HCT116 (cell line): ENCODE data around the gene TMEM243. TPM values are rescaled to one million over a fixed set of nuclear protein-coding genes. Genes with fewer than 3 reads are reported as not detected.

Experiments used
- ATAC-seq: fragments of 200-7000 bp; cut with Tn5 transposase; 2 replicates; pipeline ENCODE4 v1.9.1; 2020; ENCODE audit warnings: mild to moderate bottlenecking, moderate library complexity
- BruUV-seq: library from RNA; stranded (reverse); fragments of 400-500 nt; replicated peaks from 2 replicates; lab custom pipeline; 2021; lab: Mats Ljungman, UMichigan
- CTCF ChIA-PET: fragments of 300-600 bp; sonication (Branson Sonifier 250); formaldehyde crosslinking; loops from one replicate; lab custom pipeline; 2021; ENCODE audit warnings: antibody characterized with exemption; lab: Charles Lee
- POLR2A ChIA-PET: fragments of 300-600, 350-600 bp; sonication (Branson Sonifier 250); formaldehyde crosslinking; loops from one replicate; lab custom pipeline; 2021; ENCODE audit warnings: antibody characterized with exemption; lab: Charles Lee
- RAD21 ChIA-PET, 2 experiments: fragments of 300-600 bp; sonication (Branson Sonifier 250); formaldehyde crosslinking; loops; one replicate each; lab custom pipeline; 2023; ENCODE audit warnings: low total read pairs in 2 of 2; ENCODE audit not compliant: uncharacterized antibody in 2 of 2, unreplicated experiment in 2 of 2, low non-redundant PET in 1 of 2; lab: Charles Lee
- DNase-seq: peaks from one replicate; pipeline ENCODE4 v3.0.0-alpha.2; 2010; ENCODE audit warnings: low read depth, low spot score
- H2AFZ ChIP-seq: fragments of 200-600 bp; shearing (Covaris generic), sonication (generic); 2 replicates; pipeline ENCODE4 v1.6.1; 2017; ENCODE audit warnings: low read depth, mixed run types, mixed read lengths, antibody characterized with exemption, low read length; ENCODE audit not compliant: poor library complexity, severe bottlenecking
- H3K27ac ChIP-seq: 2 replicates; pipeline ENCODE4 v1.5.1; 2012; ENCODE audit warnings: low read depth, low read length
- H3K27me3 ChIP-seq: fragments of 200-600 bp; sonication (generic); 2 replicates; pipeline ENCODE4 v1.6.1; 2016; ENCODE audit warnings: mixed run types, low read length, mixed read lengths; ENCODE audit not compliant: insufficient read depth
- H3K36me3 ChIP-seq, 2 experiments: fragments of 200-500 bp in 1 of 2; fragments of 200-600 bp in 1 of 2; sonication (Bioruptor generic) in 1 of 2; sonication (generic) in 1 of 2; 2 replicates each; pipeline versions ENCODE4 v1.5.1 to v1.6.1; 2014 to 2016; ENCODE audit warnings: low read length in 2 of 2, inconsistent platforms in 1 of 2, mixed read lengths in 1 of 2, mixed run types in 1 of 2; ENCODE audit not compliant: insufficient read depth in 2 of 2, control insufficient read depth in 1 of 2
- H3K4me1 ChIP-seq, 2 experiments: fragments of 200-600 bp in 1 of 2; sonication (generic) in 1 of 2; 2 replicates each; pipeline versions ENCODE4 v1.5.1 to v1.6.1; 2012 to 2017; ENCODE audit warnings: low read length in 2 of 2, inconsistent platforms in 1 of 2, mild to moderate bottlenecking in 1 of 2, mixed read lengths in 1 of 2, mixed run types in 1 of 2, moderate library complexity in 1 of 2; ENCODE audit not compliant: insufficient read depth in 2 of 2, control insufficient read depth in 1 of 2
- H3K4me2 ChIP-seq: fragments of 200-600 bp; sonication (generic); 2 replicates; pipeline ENCODE4 v1.6.1; 2017; ENCODE audit warnings: mixed run types, low read length, mixed read lengths
- H3K4me3 ChIP-seq, 2 experiments: fragments of 200-600 bp in 1 of 2; sonication (generic) in 1 of 2; replicated peaks in 1 of 2; 2 replicates each; pipeline ENCODE4 v1.5.1; 2011 to 2016; ENCODE audit warnings: low read length in 2 of 2, control low read depth in 1 of 2, low read depth in 1 of 2, mild to moderate bottlenecking in 1 of 2, mixed read lengths in 1 of 2, mixed run types in 1 of 2
- H3K79me2 ChIP-seq: fragments of 200-600 bp; sonication (generic); 2 replicates; pipeline ENCODE4 v1.6.1; 2017; ENCODE audit warnings: mild to moderate bottlenecking, mixed run types, low read length, moderate library complexity, mixed read lengths; ENCODE audit not compliant: insufficient read depth
- H3K9ac ChIP-seq: fragments of 200-600 bp; sonication (generic); 2 replicates; pipeline ENCODE4 v1.6.1; 2016; ENCODE audit warnings: low read length, mixed read lengths
- H3K9me2 ChIP-seq: fragments of 200-600 bp; sonication (generic), shearing (Covaris generic); 2 replicates; pipeline ENCODE4 v1.6.1; 2017; ENCODE audit warnings: mixed run types, mild to moderate bottlenecking, moderate library complexity; ENCODE audit not compliant: insufficient read depth
- H3K9me3 ChIP-seq, 2 experiments: fragments of 200-500 bp in 1 of 2; fragments of 200-600 bp in 1 of 2; sonication (Bioruptor generic) in 1 of 2; sonication (generic) in 1 of 2; 2 replicates each; pipeline ENCODE4 v1.6.1; 2014 to 2017; ENCODE audit warnings: low read length in 2 of 2, mixed read lengths in 2 of 2, inconsistent platforms in 1 of 2, low read depth in 1 of 2, mild to moderate bottlenecking in 1 of 2, mixed run types in 1 of 2, moderate library complexity in 1 of 2; ENCODE audit not compliant: control insufficient read depth in 1 of 2, insufficient read depth in 1 of 2
- H4K20me1 ChIP-seq: fragments of 200-600 bp; sonication (generic), shearing (Covaris generic); 2 replicates; pipeline ENCODE4 v1.6.1; 2017; ENCODE audit warnings: mixed run types, mild to moderate bottlenecking, moderate library complexity; ENCODE audit not compliant: insufficient read depth
- CBX3 ChIP-seq: IDR thresholded peaks from 2 replicates; pipeline ENCODE4 v1.6.1; 2012; ENCODE audit warnings: low read depth
- CEBPB ChIP-seq: IDR thresholded peaks from 2 replicates; pipeline ENCODE4 v1.6.1; 2012; ENCODE audit warnings: low read depth
- EGR1 ChIP-seq: IDR thresholded peaks from 2 replicates; pipeline ENCODE4 v1.6.1; 2012; ENCODE audit warnings: low read depth
- ELF1 ChIP-seq: IDR thresholded peaks from 2 replicates; pipeline ENCODE4 v1.6.1; 2012; ENCODE audit warnings: low read depth, borderline replicate concordance
- FOSL1 ChIP-seq: IDR thresholded peaks from 2 replicates; pipeline ENCODE4 v1.6.1; 2012; ENCODE audit warnings: low read depth
- JUND ChIP-seq: IDR thresholded peaks from 2 replicates; pipeline ENCODE4 v1.6.1; 2012
- MAX ChIP-seq: IDR thresholded peaks from 2 replicates; pipeline ENCODE4 v1.6.1; 2012
- POLR2A ChIP-seq: IDR thresholded peaks from 2 replicates; pipeline ENCODE4 v1.7.0; 2011; ENCODE audit warnings: borderline replicate concordance; ENCODE audit not compliant: insufficient read depth, insufficient read length; ENCODE audit errors: extremely low read depth
- POLR2AphosphoS5 ChIP-seq: IDR thresholded peaks from 2 replicates; pipeline ENCODE4 v1.6.1; 2011; ENCODE audit warnings: mild to moderate bottlenecking, low read depth, low read length, moderate library complexity
- RAD21 ChIP-seq: IDR thresholded peaks from 2 replicates; pipeline ENCODE4 v1.6.1; 2012; ENCODE audit warnings: low read depth, mild to moderate bottlenecking
- REST ChIP-seq: IDR thresholded peaks from 2 replicates; pipeline ENCODE4 v1.6.1; 2012; ENCODE audit warnings: low read depth
- SIN3A ChIP-seq: IDR thresholded peaks from 2 replicates; pipeline ENCODE4 v1.6.1; 2012; ENCODE audit warnings: low read depth
- SP1 ChIP-seq: IDR thresholded peaks from 2 replicates; pipeline ENCODE4 v1.6.1; 2012; ENCODE audit warnings: low read depth
- YY1 ChIP-seq: IDR thresholded peaks from 2 replicates; pipeline ENCODE4 v1.6.1; 2011; ENCODE audit warnings: low read length, low read depth, moderate library complexity, mild to moderate bottlenecking; ENCODE audit not compliant: insufficient replicate concordance; ENCODE audit errors: extremely low read depth
- ZBTB33 ChIP-seq: IDR thresholded peaks from 2 replicates; pipeline ENCODE4 v1.6.1; 2011; ENCODE audit warnings: mild to moderate bottlenecking, low read length, moderate library complexity; ENCODE audit not compliant: insufficient replicate concordance; ENCODE audit errors: extremely low read depth
- ZFX ChIP-seq: fragments of 450-650 bp; IDR thresholded peaks from 2 replicates; pipeline ENCODE4 v1.6.1; 2017
- ZNF274 ChIP-seq: fragments of 200-500 bp; sonication (Bioruptor generic); IDR thresholded peaks from 2 replicates; pipeline ENCODE4 v1.6.1; 2014; ENCODE audit warnings: mild to moderate bottlenecking, low read depth, low read length, inconsistent platforms
- intact Hi-C: fragments of 100-400 bp; cut with micrococcal nuclease; formaldehyde crosslinking; loops from 2 replicates; pipeline ENCODE4 v1.10.0; 2022
- total RNA-seq: library from RNA; stranded (reverse); gene quantifications from one replicate; pipeline ENCODE4 v1.2.1, GENCODE V29; 2021; ENCODE audit not compliant: unreplicated experiment

TMEM243 gene
- total RNA-seq, 1 experiment from 2014 or later: 23.3 TPM

GRCh38 chr7:87152112-87152896 lies 67.2 kb downstream of the TMEM243 start, which contains the start of gene DMTF1:
TSS of gene DMTF1 (plus strand) at chr7:87152453. CDS start at chr7:87164942, 12,489 bp downstream.
- POLR2A ChIA-PET: interaction anchor here (0.6 to 1.9 kb wide), 12 partner anchors 11 to 241 kb away, joined by 3 to 10 read pairs (median 4); partner anchors contain the start of gene TMEM243
- H3K9me3 ChIP-seq: no peaks in the 10 kb centered on the region
- intact Hi-C loops: loop anchor here (2.0 kb wide), 1 partner anchor 84 kb away; no protein-coding TSS in a partner anchor
- ATAC-seq (peak; percentile 87), DNase-seq (peak; percentile 89)
- H3K4me3 ChIP-seq: peak within 1 kb of the TSS; percentile 90 to 92
- H3K4me1 ChIP-seq: peaks cover 10 to 18% of the 10 kb centered on the region in 2 experiments; a peak in 3 of 4 replicates
- peak within 1 kb of the TSS; percentile 98 for H3K27ac ChIP-seq
- H4K20me1 ChIP-seq: no peaks in the 10 kb centered on the region
- no peaks in the 10 kb centered on the region for H3K9me2 ChIP-seq
- H3K9ac ChIP-seq: peak within 1 kb of the TSS; percentile 95
- no TSS peak for BruUV-seq
- TF ChIP-seq ZBTB33 (peak; percentile 11), MAX (peak; percentile 91), POLR2AphosphoS5 (peak; percentile 90), SP1 (peak; percentile 69), YY1 (peak; percentile 92), SIN3A (peak; percentile 96), ZFX (peak; percentile 72), ZNF274 (no peak), CBX3 (peak; percentile 78; the same call in 1 of the 2 replicates), REST (no peak), JUND (0 out of 2 replicates have a peak, but pooled peaks have one; percentile 2), CEBPB (0 out of 2 replicates have a peak, but pooled peaks have one; percentile 11), FOSL1 (no peak; the same call in 1 of the 2 replicates), EGR1 (peak; percentile 88), RAD21 (no peak), POLR2A (peak; percentile 76), ELF1 (peak; percentile 93)
- peaks cover 46% of the 10 kb centered on the region for H3K79me2 ChIP-seq
- RAD21 ChIA-PET: interaction anchor here in 1 of 2 experiments (1.0 kb wide), 1 partner anchor 225 kb away, joined by 3 read pairs; no protein-coding TSS in a partner anchor
- peak within 1 kb of the TSS; percentile 85 for H3K4me2 ChIP-seq
- CTCF ChIA-PET: interaction anchor here (0.9 to 1.1 kb wide), 4 partner anchors 93 to 247 kb away, joined by 3 to 6 read pairs (median 4); partner anchors contain the start of gene ELAPOR2
- H2AFZ ChIP-seq: peak within 1 kb of the TSS; percentile 70
- peaks cover 0 to 3% of the 10 kb centered on the region in 2 experiments; a peak in 1 of 4 replicates for H3K36me3 ChIP-seq
- no peaks in the 10 kb centered on the region for H3K27me3 ChIP-seq
